ENCODE results near the gene USB1.

Gene USB1, protein sequence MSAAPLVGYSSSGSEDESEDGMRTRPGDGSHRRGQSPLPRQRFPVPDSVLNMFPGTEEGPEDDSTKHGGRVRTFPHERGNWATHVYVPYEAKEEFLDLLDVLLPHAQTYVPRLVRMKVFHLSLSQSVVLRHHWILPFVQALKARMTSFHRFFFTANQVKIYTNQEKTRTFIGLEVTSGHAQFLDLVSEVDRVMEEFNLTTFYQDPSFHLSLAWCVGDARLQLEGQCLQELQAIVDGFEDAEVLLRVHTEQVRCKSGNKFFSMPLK

DNA sequence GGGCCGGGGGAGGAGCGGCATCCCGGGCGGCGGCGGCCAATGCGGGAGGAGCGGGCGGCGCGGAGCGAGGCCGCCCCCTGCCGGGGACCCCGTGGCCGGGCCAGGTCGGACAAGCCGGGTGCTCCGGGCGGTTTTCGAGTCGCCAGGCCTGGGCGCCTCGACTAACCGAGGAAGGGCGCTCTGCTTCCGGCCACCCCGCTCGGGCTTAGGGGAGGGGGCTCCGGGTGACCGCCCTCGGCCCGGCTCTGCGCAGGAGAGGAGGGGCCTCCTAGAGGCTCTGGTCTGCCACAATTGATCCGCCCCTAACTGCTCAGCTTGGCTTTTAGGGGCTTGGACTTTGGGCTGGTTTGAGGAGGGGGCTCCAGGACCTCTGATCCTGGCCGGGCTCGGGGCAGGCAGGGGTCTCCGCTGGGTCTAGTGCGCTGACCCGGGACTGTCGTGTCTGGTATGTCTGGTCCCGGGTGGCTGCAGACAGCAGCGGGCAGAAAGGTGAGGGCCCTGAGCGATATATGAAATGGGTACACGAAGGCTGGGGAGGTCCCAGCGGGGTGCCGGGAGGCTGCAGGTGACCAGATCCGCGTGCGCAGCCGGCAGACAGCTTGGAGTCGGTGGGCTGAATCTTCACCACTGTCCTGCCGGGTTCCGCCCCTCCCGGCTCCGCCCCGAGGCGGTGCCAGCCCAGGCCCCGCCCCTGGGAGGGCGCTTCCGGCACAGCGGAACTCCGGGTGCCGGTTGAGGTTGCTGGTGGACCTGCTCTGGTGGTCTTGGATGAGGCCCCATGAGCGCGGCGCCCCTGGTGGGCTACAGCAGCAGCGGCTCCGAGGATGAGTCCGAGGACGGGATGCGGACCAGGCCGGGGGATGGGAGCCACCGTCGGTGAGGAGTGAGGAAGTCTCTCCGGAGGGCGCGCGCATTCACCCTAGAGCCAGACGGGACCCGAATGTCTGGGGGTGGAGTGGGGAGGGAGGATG lies at the start of gene USB1:
Gene USB1 (plus strand): TSS at position 702 of the 971 bp plus-strand sequence. CDS start 77 bp downstream, at position 779.
- peak; percentile 63 for DNase-seq (ENCODE audit: low read depth)

DNA sequence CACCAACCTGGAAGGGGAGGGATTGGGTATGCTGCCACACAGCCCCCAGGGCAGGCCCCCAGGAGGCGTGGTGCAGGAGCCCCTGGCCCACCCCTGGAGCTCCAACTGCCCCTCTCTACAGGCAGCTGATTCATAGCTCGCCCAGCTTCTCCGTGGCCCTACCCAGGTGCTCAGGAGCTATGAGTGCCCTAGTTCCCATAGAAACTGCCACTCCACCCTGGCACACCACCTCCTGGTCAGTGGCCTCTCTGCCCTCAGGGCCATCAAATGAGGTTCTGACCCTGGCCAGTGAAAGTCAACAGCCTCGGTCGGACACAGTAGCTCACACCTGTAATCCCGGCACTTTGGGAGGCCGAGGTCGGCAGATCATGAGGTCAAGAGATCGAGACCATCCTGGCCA lies 48.3 kb upstream of the USB1 start:
- no peak for DNase-seq (ENCODE audit: low read depth)

DNA sequence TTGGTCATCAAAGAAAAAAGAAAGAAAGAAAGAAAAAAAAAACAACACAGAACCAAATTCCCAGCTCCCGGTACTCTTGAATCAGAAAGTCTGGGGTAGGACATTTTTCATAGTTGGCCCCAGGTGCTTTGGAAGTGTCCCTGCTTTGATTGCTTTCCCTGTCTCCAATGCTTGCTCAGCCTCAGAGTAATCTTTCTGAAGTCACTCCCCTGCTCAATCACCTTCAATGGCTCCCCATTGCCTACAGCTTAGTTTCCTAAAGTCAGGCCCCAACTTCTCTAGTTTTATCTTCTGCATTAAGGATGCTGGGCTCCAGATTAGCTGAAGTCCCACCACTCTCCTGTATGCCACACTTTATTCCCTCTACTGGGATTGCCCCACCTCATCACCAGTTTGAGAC lies 47.4 kb upstream of the USB1 start:
- DNase-seq (ENCODE audit: low read depth), result no peak

DNA sequence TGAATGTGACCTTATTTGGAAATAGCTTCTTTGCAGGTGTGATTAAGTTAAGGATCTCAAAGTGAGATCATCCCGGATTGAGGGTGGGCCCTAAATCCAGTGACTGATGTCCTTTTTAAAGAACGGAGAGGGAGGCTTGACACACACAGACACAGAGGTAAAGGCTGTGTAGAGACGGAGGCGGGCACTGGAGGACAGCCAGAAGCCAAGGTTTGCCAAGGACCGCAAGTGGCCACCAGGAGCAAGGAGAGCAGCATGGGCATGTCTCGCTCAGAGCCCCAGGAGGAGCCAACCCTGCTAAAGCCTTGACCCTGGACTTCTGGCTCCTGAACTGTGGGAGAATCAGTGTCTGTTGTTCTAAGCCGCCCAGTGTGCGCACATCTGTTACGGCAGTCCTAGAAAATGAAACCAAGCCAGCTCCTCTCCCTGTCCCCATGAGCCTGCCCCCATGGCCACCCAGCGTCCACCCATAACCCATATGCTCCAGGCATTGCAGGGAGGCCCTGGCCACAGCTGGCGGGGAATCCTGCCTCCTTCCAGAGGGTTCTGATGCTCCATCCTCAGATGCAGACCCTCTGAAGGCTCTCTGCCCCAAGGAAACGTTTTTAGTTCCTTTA lies 45.5 kb upstream of the USB1 start:
- no peak for DNase-seq (ENCODE audit: low read depth)

DNA sequence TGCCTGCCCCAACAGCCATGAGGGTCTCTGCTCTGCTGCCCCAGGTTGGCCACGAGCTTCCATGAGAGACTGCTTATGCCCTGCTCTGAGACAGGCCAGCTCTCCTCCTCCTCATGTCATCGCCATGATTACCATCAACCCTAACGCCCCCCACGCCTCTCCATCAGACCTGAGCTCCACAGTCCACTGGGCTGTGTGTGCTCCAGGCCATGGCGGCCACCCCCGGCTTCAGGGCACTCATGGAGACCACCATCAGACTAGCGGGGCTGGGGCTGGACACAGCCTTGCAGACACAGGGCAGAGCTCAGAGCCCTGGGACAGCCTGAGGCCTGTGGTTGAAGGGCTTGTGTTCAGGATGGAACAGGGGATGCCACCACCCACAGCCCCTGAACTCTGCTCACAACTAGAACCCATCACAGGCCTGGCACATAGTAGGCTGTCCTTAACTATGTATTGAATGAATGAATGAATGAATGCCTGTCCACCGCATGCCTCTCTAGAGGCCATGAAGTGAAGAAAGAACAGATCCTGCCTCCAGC lies 44.9 kb upstream of the USB1 start:
- DNase-seq (ENCODE audit: low read depth), result no peak

DNA sequence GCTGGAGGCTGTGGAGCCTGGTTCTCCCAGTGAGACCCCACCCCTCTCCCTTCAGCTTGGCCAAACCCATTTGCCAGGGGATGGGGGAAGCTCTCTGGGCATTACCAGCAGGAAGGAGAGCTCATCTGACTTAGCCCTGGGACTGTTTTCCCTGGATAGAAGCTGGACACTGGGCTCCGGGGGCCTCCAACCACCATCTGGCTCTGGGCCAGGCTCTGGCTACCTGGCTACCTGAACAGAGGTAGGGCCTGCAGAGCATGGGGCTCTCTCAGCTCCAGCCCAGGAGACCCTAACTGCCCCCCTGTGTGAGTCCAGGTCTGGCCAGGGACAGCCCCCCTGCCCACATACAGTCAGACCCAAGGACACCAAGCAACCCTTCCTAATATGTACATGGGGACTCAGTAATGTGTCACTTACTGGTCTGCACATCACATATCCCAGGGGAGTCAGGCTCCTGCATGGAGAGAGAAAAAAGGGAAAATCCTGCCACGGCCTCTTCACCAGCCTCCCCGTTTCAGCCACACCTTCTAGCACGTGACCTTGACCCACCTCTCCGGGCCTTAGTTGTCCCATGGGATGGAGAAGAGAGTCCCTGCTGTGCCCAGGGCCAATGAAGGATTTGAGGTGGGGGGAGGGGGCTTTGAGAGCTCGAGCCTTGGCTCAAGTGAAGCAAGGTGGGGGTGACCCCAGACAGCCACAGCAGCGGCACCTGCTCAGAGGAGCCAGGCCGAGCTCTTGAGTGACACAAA lies 44.1 kb upstream of the USB1 start:
- no peak for DNase-seq (ENCODE audit: low read depth)

DNA sequence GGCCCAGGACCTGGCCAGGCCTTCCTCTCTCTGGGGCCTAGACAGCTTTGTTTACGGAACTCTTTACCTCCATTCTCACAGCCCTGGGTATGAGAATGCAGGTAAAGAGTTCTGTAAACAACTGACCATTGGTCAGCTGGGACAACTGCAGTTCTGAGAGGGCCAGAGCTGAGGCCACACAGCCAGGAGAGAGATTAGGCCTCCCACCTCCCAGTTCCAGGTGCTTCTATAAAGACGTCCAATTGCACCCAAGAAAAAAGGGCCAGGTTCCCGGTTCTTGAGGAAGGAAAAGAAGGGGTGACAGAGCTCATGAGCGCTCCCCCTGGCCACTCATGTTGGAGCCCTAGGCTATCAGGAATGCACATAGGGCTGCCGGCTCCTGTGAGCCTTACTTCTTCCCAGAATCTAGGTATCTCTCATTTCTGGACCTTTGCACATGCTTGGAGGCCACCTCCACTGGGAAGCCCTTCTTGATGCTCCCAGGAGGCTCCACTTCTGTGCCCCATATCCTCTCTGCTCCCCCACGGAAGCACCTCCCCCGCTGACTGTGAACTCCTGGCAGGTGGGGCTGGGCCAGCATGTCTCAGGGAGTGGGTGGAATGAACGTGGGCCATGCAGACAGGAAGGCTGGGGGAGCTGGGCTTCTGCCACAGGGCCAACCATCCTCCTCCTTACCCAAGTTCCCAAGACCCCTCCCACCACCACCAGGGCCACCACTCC lies 43.4 kb upstream of the USB1 start:
- no peak for DNase-seq (ENCODE audit: low read depth)

DNA sequence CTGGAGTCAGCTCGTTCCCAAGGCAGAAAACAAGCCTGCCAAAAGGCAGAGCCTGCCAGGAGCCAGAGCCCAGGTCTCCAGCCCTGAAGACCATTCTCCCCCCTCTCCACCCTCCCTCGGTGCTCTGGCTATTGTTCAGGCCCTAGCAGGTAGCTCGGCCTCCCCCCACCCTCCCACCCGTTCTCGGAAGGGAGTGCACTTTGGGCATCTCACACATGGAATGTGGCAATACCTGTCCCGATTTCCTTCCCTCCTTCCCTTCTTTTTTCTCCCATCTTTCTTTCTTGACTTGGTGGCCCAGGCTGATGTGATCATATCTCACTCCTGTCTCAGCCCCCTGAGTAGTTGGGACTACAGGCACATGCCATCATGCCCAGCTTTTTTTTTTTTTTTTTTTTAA lies 42.7 kb upstream of the USB1 start:
- no peak for DNase-seq (ENCODE audit: low read depth)

DNA sequence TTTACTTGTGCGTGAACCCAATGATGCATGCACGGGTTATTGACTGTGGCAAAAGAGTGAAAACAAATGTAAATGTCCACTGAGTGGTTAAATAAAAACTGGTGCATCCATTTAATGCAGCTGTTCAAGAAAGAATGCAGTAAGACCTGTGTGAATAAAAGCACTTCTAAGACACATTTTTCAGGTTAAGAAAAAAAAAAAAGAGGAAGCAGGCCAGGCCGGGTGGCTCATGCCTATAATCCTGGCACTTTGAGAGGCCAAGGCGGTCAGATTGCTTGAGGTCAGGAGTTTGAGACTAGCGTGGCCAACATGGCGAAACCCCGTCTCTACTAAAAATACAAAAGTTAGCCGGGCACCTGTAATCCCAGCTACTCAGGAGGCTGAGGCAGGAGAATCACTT lies 42.1 kb upstream of the USB1 start:
- no peak for DNase-seq (ENCODE audit: low read depth)

DNA sequence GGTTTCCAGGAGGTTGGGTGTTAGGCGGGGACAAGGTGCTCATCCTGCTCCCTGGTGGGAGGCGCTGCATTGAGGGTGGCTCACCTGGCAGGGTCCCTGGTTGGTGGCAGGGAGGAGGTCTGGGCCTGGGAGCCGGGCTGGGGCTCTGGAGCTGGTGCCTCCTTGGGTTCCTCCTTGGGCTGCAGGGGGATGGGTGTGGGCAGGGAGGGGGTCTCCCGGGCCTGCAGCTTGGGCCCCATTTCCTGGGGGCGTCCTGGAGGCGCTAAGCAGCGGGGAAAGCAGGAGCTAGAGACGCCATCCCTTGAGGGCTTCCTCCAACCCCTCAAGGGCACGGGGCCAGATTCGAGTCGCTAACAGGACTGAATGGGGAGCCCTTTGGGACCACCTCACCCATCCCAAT lies 41.4 kb upstream of the USB1 start:
- DNase-seq (ENCODE audit: low read depth), result no peak

DNA sequence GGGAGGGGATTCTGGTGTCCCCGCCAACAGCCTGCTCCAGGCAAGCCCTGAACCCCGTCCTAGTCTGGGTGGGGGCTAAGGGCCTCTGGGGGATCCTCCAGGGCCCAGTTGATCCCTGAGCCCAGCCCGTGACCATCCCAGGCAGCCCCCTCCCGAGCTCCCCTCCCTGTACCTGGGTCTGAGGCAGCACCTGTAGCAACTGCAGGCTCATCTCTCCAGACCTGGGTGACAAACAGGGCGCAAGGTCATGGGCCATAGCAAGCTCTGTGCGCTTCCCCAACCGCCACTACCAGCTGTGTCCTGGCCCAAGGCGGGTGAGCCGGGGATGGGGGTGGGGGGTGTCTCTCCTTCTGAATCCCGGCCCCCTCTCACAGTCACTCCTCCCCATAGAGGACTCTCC lies 40.9 kb upstream of the USB1 start:
- no peak for DNase-seq (ENCODE audit: low read depth)

DNA sequence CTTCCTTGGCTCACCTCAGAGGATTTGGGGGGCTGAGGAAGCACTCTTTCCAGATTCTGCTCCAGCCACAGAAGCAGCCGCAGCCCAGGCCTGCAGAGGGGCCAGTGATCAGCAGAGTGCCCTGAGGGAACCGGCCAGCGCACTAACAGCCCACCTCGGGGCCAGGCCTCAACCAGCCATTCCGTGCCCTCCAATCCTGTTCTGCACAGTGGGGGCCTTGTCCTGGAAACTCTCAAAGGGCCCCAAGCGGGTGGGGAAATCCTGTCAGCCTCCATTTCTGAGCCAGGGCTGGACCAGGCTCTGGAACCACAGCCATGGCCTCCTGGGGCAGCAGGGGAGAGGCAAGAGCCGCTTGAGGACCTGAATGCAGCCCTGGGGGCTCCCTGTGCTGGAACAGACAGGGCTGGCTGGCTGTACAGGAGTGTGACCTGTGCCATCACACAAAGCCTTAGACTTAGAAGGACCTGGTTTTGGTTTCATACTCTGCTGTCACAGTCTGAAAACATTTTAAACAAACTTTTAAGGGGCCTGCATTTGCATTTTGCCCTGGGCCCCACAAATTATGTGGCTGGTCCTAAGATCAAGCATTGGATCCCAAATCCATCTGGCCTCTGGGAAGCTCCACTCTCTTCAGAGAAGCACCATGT lies 40.3 kb upstream of the USB1 start:
- no peak for DNase-seq (ENCODE audit: low read depth)

DNA sequence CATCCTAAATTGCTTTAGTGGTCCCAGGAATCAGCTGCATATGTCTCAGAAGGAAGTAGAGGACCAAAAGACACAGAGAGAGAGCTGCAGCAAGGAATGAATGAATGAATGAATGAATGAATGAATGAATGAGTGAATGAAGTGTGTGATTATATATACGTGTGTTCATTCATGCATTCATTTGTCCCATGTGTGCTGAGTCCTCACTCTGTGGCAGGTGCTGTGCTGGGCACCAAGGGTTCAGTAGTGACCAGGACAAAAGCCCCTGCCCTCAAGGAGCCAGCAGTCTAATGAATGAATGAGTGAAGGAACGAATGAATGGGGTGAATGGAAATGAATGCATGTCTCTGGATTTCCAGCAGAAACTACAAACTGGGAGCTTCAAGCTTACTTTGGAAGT lies 39.7 kb upstream of the USB1 start:
- no peak for DNase-seq (ENCODE audit: low read depth)

DNA sequence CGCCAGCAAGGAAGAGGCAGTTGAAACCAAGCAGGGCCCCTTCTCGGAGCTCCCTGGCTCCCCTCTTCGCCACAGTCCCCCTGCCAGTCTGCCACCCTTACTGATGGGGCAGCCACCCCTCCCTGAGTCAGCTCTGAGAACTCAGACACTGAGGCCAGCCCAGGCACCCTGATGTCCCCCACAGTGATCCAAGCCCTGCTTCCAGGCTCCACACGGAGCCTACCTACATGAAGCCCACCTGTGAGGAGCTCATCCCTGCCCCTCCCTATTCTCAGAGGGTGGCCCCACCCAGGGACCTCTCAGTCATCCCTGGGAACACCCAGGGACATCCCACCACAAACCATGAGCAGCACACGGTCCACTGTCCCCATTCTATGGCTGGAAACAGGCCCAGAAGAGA lies 39.2 kb upstream of the USB1 start:
- no peak for DNase-seq (ENCODE audit: low read depth)

DNA sequence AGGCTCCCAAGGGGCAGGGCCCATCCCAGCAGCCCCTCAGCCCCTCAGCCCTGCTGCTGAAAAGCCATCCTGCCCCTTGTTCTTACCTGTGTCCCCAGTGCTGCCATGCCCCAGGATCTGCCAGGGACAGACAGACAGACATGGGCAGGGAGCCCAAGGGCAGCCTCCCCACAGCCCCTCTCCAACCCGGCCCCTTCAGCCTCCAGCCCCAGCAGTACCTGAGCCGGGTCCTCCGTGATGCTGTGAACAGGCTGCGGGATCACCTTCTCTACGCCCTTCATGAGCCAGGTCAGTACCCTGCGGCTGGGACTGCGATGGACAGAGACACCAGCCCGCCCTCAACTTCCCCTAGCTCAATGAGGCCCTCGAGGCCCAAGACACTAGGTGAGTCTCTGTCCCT lies 38.5 kb upstream of the USB1 start:
- DNase-seq (ENCODE audit: low read depth), result no peak

DNA sequence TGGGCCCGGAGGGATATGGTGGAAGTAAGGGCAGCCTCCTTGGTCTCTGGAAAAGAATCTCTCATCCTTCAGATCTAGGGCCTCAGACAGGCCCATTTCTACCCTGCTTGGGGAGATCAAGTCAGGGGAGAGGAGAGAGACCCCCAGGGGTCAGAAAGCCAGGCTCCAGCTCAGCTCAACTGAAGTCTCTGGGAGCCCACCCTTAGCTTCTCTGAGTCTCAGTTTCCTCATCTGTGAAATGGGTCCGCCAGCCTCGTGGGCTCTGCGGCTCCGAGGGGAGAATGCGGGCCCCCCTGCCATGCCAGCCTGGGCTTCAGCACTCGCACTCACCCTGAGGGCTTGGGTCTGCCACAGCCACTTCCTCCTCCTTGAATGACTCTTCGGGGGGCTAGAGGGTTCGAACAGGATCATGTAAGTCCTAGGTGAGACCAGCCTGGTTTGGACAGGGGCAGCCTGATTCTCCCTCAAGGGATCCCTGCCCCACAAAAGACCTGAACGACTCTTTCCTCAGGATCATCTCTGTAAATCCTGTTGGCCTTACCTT lies 37.0 kb upstream of the USB1 start:
- DNase-seq (ENCODE audit: low read depth), result no peak

DNA sequence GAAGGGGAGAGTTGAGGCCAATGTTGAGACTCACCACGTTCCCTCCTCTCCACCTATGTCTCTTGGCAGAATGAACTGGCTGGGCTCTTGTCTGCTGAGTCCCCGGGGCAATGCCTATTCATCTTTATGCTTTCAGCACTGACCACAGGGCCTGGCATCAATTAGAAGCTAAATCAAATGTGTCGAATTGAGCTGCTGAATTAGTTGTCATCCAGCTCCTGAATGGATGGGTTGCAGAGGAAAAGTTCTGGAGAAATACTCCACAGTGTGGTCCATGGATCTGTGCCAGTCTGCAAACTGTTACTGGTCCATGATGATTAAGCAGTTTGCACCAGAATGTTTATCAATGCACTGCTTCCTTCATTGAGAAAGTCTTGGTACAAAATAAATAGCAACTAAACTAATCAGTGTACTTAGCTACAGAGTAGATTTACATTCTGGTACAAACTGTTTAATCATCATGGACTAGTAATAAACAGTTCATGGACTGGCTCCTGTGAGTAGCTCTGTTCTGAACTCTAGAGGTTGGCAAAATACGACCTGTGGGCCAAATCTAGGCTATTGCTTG lies 34.9 kb upstream of the USB1 start:
- DNase-seq (ENCODE audit: low read depth), result no peak

DNA sequence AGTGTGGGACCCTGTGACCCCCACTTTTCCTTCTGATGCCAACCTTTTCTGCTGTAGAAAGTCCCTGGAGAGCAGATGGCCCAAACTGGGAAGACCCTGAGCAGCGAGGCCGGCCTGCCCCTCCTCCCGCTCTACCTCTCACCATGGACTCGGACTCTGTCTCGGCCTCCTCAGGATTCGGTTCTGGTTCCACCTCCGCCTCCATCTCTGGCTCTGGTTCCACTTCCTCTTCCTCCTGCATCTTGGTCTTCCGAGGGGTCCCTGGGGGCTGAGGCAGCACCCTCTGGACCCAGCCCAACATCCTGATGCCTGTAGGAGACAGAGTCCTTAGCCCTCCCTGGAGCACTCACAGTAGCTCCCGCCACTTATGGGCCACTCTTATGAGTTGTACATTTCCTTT lies 34.2 kb upstream of the USB1 start:
- no peak for DNase-seq (ENCODE audit: low read depth)

DNA sequence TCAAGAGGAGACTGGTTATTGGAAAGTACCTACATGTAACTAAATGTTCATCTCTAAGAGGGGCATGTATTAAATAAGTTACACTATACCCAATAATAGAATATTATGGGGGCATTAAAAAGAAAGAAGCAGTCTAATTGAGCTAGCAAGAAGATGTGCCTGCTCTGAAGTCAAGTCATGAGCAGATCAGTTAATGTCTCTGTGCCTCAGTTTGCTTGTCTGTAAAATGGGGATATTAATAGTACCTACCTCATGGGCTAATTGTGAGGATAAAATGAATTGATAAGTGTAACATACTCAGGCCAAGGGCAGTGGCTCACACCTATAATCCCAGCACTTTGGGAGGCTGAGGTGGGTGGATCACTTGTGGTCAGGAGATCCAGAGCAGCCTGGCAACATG lies 33.3 kb upstream of the USB1 start:
- no peak for DNase-seq (ENCODE audit: low read depth)

DNA sequence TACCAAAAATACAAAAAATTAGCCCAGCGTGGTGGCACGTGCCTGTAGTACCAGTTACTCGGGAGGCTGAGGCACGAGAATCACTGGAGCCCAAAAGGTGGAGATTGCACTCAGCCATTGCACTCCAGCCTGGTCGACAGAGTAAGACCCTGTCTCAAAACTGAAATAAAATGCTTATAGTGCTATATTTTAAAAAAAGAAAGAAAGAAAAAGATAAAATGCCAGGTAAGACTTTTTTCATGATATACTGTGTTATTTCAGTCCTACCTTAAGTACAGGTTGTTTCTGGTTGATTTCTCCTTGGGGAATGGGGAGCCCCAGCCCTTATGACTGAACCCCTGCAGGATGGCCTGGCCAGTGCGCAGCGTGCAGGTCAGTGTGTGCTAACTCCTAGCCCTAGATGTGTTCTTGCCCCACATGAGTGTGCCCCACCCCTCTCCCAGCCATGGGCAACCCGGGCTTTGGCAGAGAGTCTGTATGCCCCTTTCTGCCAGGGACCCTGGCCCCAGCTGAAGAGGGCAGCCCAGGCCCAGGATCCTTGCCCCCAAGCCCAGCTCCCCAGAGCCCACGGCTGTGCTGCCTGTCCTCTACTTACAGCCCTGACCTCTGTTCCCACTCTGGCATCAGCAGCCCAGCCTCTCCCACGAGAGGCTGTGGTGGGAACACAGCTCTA lies 31.6 kb upstream of the USB1 start:
- DNase-seq (ENCODE audit: low read depth), result no peak

Measured in stimulated activated CD8-positive, alpha-beta memory T cell treated with anti-CD3 and anti-CD28 coated beads, Interleukin-15, amount 100 ng/mL, for 1 hour (primary cell).